ENCODE data around the gene ABCC1.

DNA sequence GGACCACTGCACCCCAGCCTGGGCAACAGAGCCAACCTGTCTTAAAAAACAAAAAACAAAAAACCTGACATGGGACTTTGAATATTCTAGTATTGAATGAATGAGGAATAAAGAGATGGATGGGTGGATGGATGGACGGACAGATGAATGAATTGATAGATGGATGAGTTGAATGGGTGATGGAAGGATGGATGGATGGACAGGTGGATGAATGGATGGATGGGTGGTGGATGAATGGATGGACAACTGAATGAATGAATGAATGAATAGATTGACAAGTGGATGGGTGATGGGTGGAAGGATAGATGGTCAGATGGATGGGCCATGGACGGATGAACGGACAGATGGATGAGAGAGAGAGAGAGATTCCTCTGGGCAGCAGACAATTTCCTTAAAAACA is 38.2 kb upstream of the ABCC1 start:
- no peak for TF ChIP-seq CTCF (IDR thresholded peaks at IDR 0.05)
- no peak for TF ChIP-seq POLR2A (IDR thresholded peaks at IDR 0.05)
